H1 (cell line): Measurements from ENCODE around the gene HOXD4. TPM values are rescaled to one million over a fixed set of nuclear protein-coding genes. Genes with fewer than 3 reads are reported as not detected.

Source experiments
- CTCF ChIA-PET: fragments of 300-600 bp; sonication (Branson Sonifier 250); formaldehyde crosslinking; loops from one replicate; lab custom pipeline; 2021; ENCODE audit not compliant: partially characterized antibody; lab: Charles Lee
- POLR2A ChIA-PET: fragments of 300-600 bp; sonication (Branson Sonifier 250); formaldehyde crosslinking; loops from one replicate; lab custom pipeline; 2021; ENCODE audit warnings: inconsistent platforms; ENCODE audit not compliant: partially characterized antibody; lab: Charles Lee
- DNase-seq, 2 experiments: peaks; one replicate each; pipeline versions ENCODE4 v3.0.0 to v3.0.0-alpha.2; 2010 to 2022; ENCODE audit warnings: low spot score in 2 of 2, low read depth in 1 of 2, mixed read lengths in 1 of 2
- FAIRE-seq: peaks from 2 replicates; lab custom pipeline; 2011; peaks lifted over from hg19 to GRCh38; lab: Jason Lieb, UNC
- H2AFZ ChIP-seq: 2 replicates; pipeline ENCODE4 v1.8.1; 2012; ENCODE audit warnings: low read length, inconsistent platforms
- H2AK5ac ChIP-seq: 2 replicates; pipeline ENCODE4 v1.6.1; 2013; ENCODE audit warnings: low read depth, low read length
- H2BK120ac ChIP-seq: replicated peaks from 2 replicates; pipeline ENCODE3; 2013; ENCODE audit warnings: low read depth, low read length, inconsistent platforms
- H2BK12ac ChIP-seq: 2 replicates; pipeline ENCODE4 v1.6.1; 2013; ENCODE audit warnings: low read depth, low read length
- H2BK15ac ChIP-seq: 2 replicates; pipeline ENCODE4 v1.6.1; 2013; ENCODE audit warnings: low read length
- H2BK20ac ChIP-seq: 2 replicates; pipeline ENCODE4 v1.6.1; 2013; ENCODE audit warnings: low read length
- H2BK5ac ChIP-seq: 2 replicates; pipeline ENCODE4 v1.6.1; 2013; ENCODE audit warnings: low read depth, low read length
- H3K14ac ChIP-seq: 2 replicates; pipeline ENCODE4 v1.6.1; 2013; ENCODE audit warnings: inconsistent platforms; ENCODE audit not compliant: insufficient read length
- H3K18ac ChIP-seq: 2 replicates; pipeline ENCODE4 v1.6.1; 2013; ENCODE audit warnings: low read length; ENCODE audit errors: extremely low read depth
- H3K23ac ChIP-seq: 2 replicates; pipeline ENCODE4 v1.6.1; 2013; ENCODE audit warnings: inconsistent platforms; ENCODE audit not compliant: insufficient read length
- H3K23me2 ChIP-seq: 2 replicates; pipeline ENCODE4 v1.6.1; 2013; ENCODE audit warnings: low read depth, low read length
- H3K27ac ChIP-seq: 2 replicates; pipeline ENCODE4 v1.6.1; 2011; ENCODE audit warnings: low read depth, low read length, inconsistent platforms
- H3K27me3 ChIP-seq, 4 experiments: replicated peaks in 1 of 4; 1 replicate in 1 of 4; 2 replicates in 3 of 4; pipeline versions ENCODE4 v1.6.1 to v1.8.1; 2011 to 2013; ENCODE audit warnings: low read length in 3 of 4, mild to moderate bottlenecking in 3 of 4, inconsistent platforms in 2 of 4, mixed read lengths in 2 of 4, moderate library complexity in 1 of 4; ENCODE audit not compliant: control insufficient read depth in 3 of 4, insufficient read depth in 3 of 4; ENCODE audit errors: extremely low read depth in 1 of 4
- H3K36me3 ChIP-seq, 4 experiments: 2 replicates each; pipeline versions ENCODE4 v1.6.1 to v1.8.1; 2011 to 2013; ENCODE audit warnings: mild to moderate bottlenecking in 4 of 4, low read length in 3 of 4, moderate library complexity in 2 of 4, control low read depth in 1 of 4, inconsistent platforms in 1 of 4; ENCODE audit not compliant: insufficient read depth in 4 of 4, control insufficient read depth in 2 of 4
- H3K4ac ChIP-seq: replicated peaks from 2 replicates; pipeline ENCODE3; 2013; ENCODE audit warnings: low read length, low read depth, mixed read lengths, inconsistent platforms; ENCODE audit not compliant: insufficient read length
- H3K4me1 ChIP-seq, 4 experiments: replicated peaks in 1 of 4; 1 replicate in 1 of 4; 2 replicates in 3 of 4; pipeline versions ENCODE4 v1.6.1 to v1.8.1; 2011 to 2013; ENCODE audit warnings: low read length in 3 of 4, inconsistent platforms in 2 of 4, mixed read lengths in 1 of 4; ENCODE audit not compliant: insufficient read depth in 4 of 4, control insufficient read depth in 3 of 4
- H3K4me2 ChIP-seq, 2 experiments: 2 replicates each; pipeline versions ENCODE4 v1.6.1 to v1.8.1; 2011 to 2013; ENCODE audit warnings: low read depth in 2 of 2, low read length in 2 of 2, control low read depth in 1 of 2, inconsistent platforms in 1 of 2, mild to moderate bottlenecking in 1 of 2; ENCODE audit not compliant: insufficient read depth in 1 of 2
- H3K4me3 ChIP-seq, 4 experiments: fragments of 200-600, 300-600 bp in 1 of 4; sonication (generic), shearing (Covaris generic), sonication (Bioruptor Twin) in 1 of 4; 2 replicates each; pipeline versions ENCODE4 v1.5.1 to v1.8.1; 2011 to 2016; ENCODE audit warnings: low read length in 4 of 4, low read depth in 3 of 4, control low read depth in 2 of 4, inconsistent platforms in 2 of 4, mild to moderate bottlenecking in 2 of 4, mixed read lengths in 1 of 4, moderate library complexity in 1 of 4; ENCODE audit not compliant: insufficient read depth in 2 of 4; ENCODE audit errors: extremely low read depth in 1 of 4
- H3K56ac ChIP-seq: replicated peaks from 2 replicates; pipeline ENCODE3; 2013; ENCODE audit warnings: low read depth, mild to moderate bottlenecking, mixed read lengths, low read length, inconsistent platforms; ENCODE audit not compliant: insufficient read length
- H3K79me1 ChIP-seq: 2 replicates; pipeline ENCODE4 v1.6.1; 2013; ENCODE audit warnings: low read depth, low read length, control low read depth
- H3K79me2 ChIP-seq, 2 experiments: 2 replicates each; pipeline versions ENCODE4 v1.6.1 to v1.8.1; 2012 to 2013; ENCODE audit warnings: low read length in 2 of 2, mild to moderate bottlenecking in 2 of 2, inconsistent platforms in 1 of 2; ENCODE audit not compliant: insufficient read depth in 2 of 2, control insufficient read depth in 1 of 2
- H3K9ac ChIP-seq, 4 experiments: replicated peaks in 1 of 4; 1 replicate in 1 of 4; 2 replicates in 3 of 4; pipeline versions ENCODE4 v1.6.1 to v1.8.1; 2011 to 2013; ENCODE audit warnings: low read depth in 3 of 4, low read length in 3 of 4, control low read depth in 2 of 4, mild to moderate bottlenecking in 2 of 4, moderate library complexity in 2 of 4, inconsistent platforms in 1 of 4; ENCODE audit errors: extremely low read depth in 1 of 4
- H3K9me3 ChIP-seq, 2 experiments: 2 replicates each; pipeline versions ENCODE4 v1.6.1 to v1.8.1; 2012 to 2013; ENCODE audit warnings: mild to moderate bottlenecking in 2 of 2, moderate library complexity in 2 of 2, control low read depth in 1 of 2, inconsistent platforms in 1 of 2, low read depth in 1 of 2, low read length in 1 of 2, mixed read lengths in 1 of 2; ENCODE audit not compliant: insufficient read depth in 2 of 2
- H4K20me1 ChIP-seq, 2 experiments: replicated peaks in 1 of 2; 2 replicates each; pipeline versions ENCODE3 to v1.8.1; 2011 to 2013; ENCODE audit warnings: inconsistent platforms in 2 of 2, low read length in 2 of 2, mild to moderate bottlenecking in 1 of 2; ENCODE audit not compliant: insufficient read depth in 2 of 2, control insufficient read depth in 1 of 2
- H4K5ac ChIP-seq: 2 replicates; pipeline ENCODE4 v1.6.1; 2013; ENCODE audit warnings: low read length, low read depth, mixed read lengths, inconsistent platforms; ENCODE audit not compliant: insufficient read length
- H4K8ac ChIP-seq: 2 replicates; pipeline ENCODE4 v1.8.0; 2013; ENCODE audit warnings: mild to moderate bottlenecking, moderate library complexity, low read length, inconsistent platforms; ENCODE audit not compliant: insufficient read depth; ENCODE audit errors: extremely low read depth
- H4K91ac ChIP-seq: replicated peaks from 2 replicates; pipeline ENCODE3; 2013; ENCODE audit warnings: low read length, mixed read lengths, inconsistent platforms; ENCODE audit not compliant: insufficient read length
- CBX5 ChIP-seq: fragments of 300-800, 300-1000 bp; sonication (generic); IDR thresholded peaks from 2 replicates; pipeline ENCODE4 v1.7.1; 2016; ENCODE audit warnings: antibody characterized with exemption, low read length, low read depth
- CHD1 ChIP-seq: IDR thresholded peaks from 2 replicates; pipeline ENCODE4 v1.6.1; 2012; ENCODE audit warnings: low read depth, low read length, improper control_type of control experiment
- EZH2 ChIP-seq: fragments of 200-600 bp; sonication (generic); IDR thresholded peaks from 2 replicates; pipeline ENCODE4 v1.7.1; 2012; ENCODE audit warnings: low read depth, mild to moderate bottlenecking, moderate library complexity, low read length, inconsistent platforms; ENCODE audit not compliant: severe bottlenecking
- HDAC2 ChIP-seq, 2 experiments: fragments of 300-600 bp in 1 of 2; sonication (generic) in 1 of 2; IDR thresholded peaks; 2 replicates each; pipeline ENCODE4 v1.6.1; 2011 to 2012; ENCODE audit warnings: low read depth in 2 of 2, low read length in 2 of 2, mild to moderate bottlenecking in 2 of 2, moderate library complexity in 2 of 2, borderline replicate concordance in 1 of 2, inconsistent platforms in 1 of 2
- MAFK ChIP-seq: IDR thresholded peaks from 2 replicates; pipeline ENCODE4 v1.6.1; 2012; ENCODE audit warnings: low read depth, mild to moderate bottlenecking, improper control_type of control experiment, low read length
- NANOG ChIP-seq: IDR thresholded peaks from 2 replicates; pipeline ENCODE4 v1.6.1; 2011; ENCODE audit warnings: low read length, low read depth, mild to moderate bottlenecking, inconsistent platforms; ENCODE audit not compliant: insufficient read depth, poor library complexity, severe bottlenecking
- POLR2A ChIP-seq, 2 experiments: IDR thresholded peaks; 1 replicate in 1 of 2; 2 replicates in 1 of 2; pipeline ENCODE4 v1.6.1; 2011; ENCODE audit warnings: low read depth in 2 of 2, low read length in 2 of 2, mild to moderate bottlenecking in 2 of 2; ENCODE audit errors: control extremely low read depth in 1 of 2
- RFX5 ChIP-seq: IDR thresholded peaks from 2 replicates; pipeline ENCODE4 v1.6.1; 2011; ENCODE audit warnings: low read depth, low read length, improper control_type of control experiment, borderline replicate concordance
- SUZ12 ChIP-seq: fragments of 200-600 bp; sonication (generic); IDR thresholded peaks from 2 replicates; pipeline ENCODE4 v1.6.1; 2012; ENCODE audit warnings: mild to moderate bottlenecking, inconsistent platforms, low read length, moderate library complexity, mixed read lengths
- WGBS, 2 experiments: shearing (Covaris generic) in 1 of 2; methylation state at CpG; one replicate each; pipeline versions ENCODE4 v1.1.6 to v1.1.7; 2013 to 2015; ENCODE audit warnings: low lambda C conversion rate in 2 of 2, mixed read lengths in 2 of 2, inconsistent platforms in 1 of 2, low coverage in 1 of 2, missing lambda C conversion rate in 1 of 2; ENCODE audit not compliant: insufficient replicate concordance in 2 of 2, insufficient coverage in 1 of 2, insufficient read length in 1 of 2; ENCODE audit errors: extremely low coverage in 1 of 2, missing lambda C conversion rate in 1 of 2; 5-methylcytosine and 5-hydroxymethylcytosine counted together
- polyA plus RNA-seq, 7 experiments: library from polyadenylated mRNA; depleted of rRNA in 3 of 7; stranded (reverse) in 5 of 7; unstranded in 2 of 7; fragments of >200 nt in 5 of 7; fragments of 200-250 nt in 2 of 7; gene quantifications; 1 replicate in 5 of 7; 2 replicates in 1 of 7; 4 replicates in 1 of 7; pipeline versions ENCODE4 v1.2.1 to v1.2.3, GENCODE V29; 2011 to 2013; ENCODE audit warnings: missing spikeins in 2 of 7, mixed read lengths in 2 of 7
- total RNA-seq: library from RNA; stranded (reverse); fragmentation: NEBNext Ultra II Directional; extraction: Animal tissue kit (Norgen Biotek cat#: 25700); gene quantifications from 2 replicates; pipeline ENCODE4 v1.2.1, GENCODE V29; 2021
- TF ChIP-seq, protein P1 (sequence below): IDR thresholded peaks from 2 replicates; pipeline ENCODE4 v1.6.1; 2011; ENCODE audit warnings: low read depth, mild to moderate bottlenecking, low read length; ENCODE audit not compliant: insufficient read depth

HOXD4 gene
- total and polyA plus RNA-seq, 2 of the 8 experiments (the other 6 are each of a cell fraction or from before 2014, with no cell fraction given) = not detected

DNA sequence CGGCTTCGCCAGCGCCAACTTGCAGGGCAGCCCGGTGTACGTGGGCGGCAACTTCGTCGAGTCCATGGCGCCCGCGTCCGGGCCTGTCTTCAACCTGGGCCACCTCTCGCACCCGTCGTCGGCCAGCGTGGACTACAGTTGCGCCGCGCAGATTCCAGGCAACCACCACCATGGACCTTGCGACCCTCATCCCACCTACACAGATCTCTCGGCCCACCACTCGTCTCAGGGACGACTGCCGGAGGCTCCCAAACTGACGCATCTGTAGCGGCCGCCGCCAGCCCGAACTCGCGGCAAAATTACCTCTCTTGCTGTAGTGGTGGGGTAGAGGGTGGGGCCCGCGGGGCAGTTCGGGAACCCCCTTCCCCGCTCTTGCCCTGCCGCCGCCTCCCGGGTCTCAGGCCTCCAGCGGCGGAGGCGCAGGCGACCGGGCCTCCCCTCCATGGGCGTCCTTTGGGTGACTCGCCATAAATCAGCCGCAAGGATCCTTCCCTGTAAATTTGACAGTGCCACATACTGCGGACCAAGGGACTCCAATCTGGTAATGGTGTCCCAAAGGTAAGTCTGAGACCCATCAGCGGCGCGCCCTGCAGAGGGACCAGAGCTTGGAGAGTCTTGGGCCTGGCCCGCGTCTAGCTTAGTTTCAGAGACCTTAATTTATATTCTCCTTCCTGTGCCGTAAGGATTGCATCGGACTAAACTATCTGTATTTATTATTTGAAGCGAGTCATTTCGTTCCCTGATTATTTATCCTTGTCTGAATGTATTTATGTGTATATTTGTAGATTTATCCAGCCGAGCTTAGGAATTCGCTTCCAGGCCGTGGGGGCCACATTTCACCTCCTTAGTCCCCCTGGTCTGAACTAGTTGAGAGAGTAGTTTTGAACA, 20.9 kb downstream of the HOXD4 start:
- Histone ChIP-seq H2BK20ac (no peak overlapping the region), H3K4ac (no peak overlapping the region), H2BK5ac (no peak overlapping the region), H3K23me2 (peaks cover 3% of the 10 kb centered on the region; the same call in 1 of the 2 replicates), H2AFZ (peak overlapping the region; percentile 7; the same call in 1 of the 2 replicates), H3K23ac (no peak overlapping the region), H3K79me1 (no peaks in the 10 kb centered on the region), H3K18ac (peak overlapping the region; percentile 43; the same call in 1 of the 2 replicates), H3K36me3 (no peaks in the 10 kb centered on the region; a peak in 1 of 8 replicates), H4K8ac (peak overlapping the region; percentile 79), H2BK120ac (no peak overlapping the region), H4K5ac (no peak overlapping the region), H4K20me1 (peaks cover 3 to 37% of the 10 kb centered on the region in 2 experiments), H3K56ac (no peak overlapping the region), H3K9ac (no peak overlapping the region), H3K14ac (no peak overlapping the region), H3K27ac (no peak overlapping the region), H2BK15ac (no peak overlapping the region), H3K4me2 (peak overlapping the region; percentile 76 to 81), H3K9me3 (no peaks in the 10 kb centered on the region), H2BK12ac (peak overlapping the region; percentile 75), H3K4me3 (peak overlapping the region in 3 of 4 experiments; percentile 7 to 47 (median 14); a peak in 5 of 8 replicates), H3K79me2 (no peaks in the 10 kb centered on the region), H3K4me1 (peaks cover 3 to 25% (median 15%) of the 10 kb centered on the region in 4 experiments), H2AK5ac (no peak overlapping the region), H4K91ac (no peak overlapping the region), H3K27me3 (peaks cover 94 to 100% (median 99%) of the 10 kb centered on the region in 4 experiments)
- POLR2A ChIA-PET = interaction anchor here (0.5 to 1.3 kb wide), 2 partner anchors 14 to 48 kb away, joined by 3 to 6 read pairs; no protein-coding TSS in a partner anchor
- DNase-seq (peak in 1 of 2 experiments; percentile 78), FAIRE-seq (no peak)
- CTCF ChIA-PET = interaction anchor here (1.0 to 7.5 kb wide), 8 partner anchors 10 to 480 kb away, joined by 3 to 60 read pairs (median 4); partner anchors contain the start of gene HOXD1
- WGBS, 2 experiments = 6% methylated on average over 44 of the region's 60 CpGs; no CpG with 5 or more reads in 1 of the 2 experiments
- TF ChIP-seq POLR2A (IDR thresholded peaks at IDR 0.05; ENCODE audit: control extremely low read depth in 1 of 2, low read depth in 2 of 2, low read length in 2 of 2) (no peak), RFX5 (no peak), NANOG (no peak), EZH2 (peak; percentile 100), MAFK (no peak), SUZ12 (peak; percentile 99), HDAC2 (IDR thresholded peaks at IDR 0.05; ENCODE audit: borderline replicate concordance in 1 of 2, low read depth in 2 of 2, low read length in 2 of 2) (no peak), CHD1 (no peak), CBX5 (no peak)
- TF ChIP-seq, protein P1, sequence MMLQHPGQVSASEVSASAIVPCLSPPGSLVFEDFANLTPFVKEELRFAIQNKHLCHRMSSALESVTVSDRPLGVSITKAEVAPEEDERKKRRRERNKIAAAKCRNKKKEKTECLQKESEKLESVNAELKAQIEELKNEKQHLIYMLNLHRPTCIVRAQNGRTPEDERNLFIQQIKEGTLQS = no peak
